Prostate gland (tissue), 2 donors: ENCODE results near the gene KDM4C. TPM values are rescaled to one million over a fixed set of nuclear protein-coding genes. Genes with fewer than 3 reads are reported as not detected.
A peak's percentile ranks its signal among the peaks of the same experiment; 100 is the strongest.

Experiments
- DNase-seq: peaks from one replicate; pipeline ENCODE4 v3.0.0-alpha.2; 2019; ENCODE audit warnings: low spot score
- H3K27ac ChIP-seq, 2 donors: fragments of 200-600 bp; sonication (generic); 2 replicates each; pipeline ENCODE4 v1.5.1; 2017 to 2019
- H3K27me3 ChIP-seq: fragments of 200-600 bp; sonication (generic); replicated peaks from 2 replicates; pipeline ENCODE4 v1.5.1; 2019; ENCODE audit not compliant: insufficient read depth
- H3K36me3 ChIP-seq, 2 donors: fragments of 200-600 bp; sonication (generic); 1 replicate in 1 of 2; 2 replicates in 1 of 2; pipeline versions ENCODE4 v1.5.1 to v1.8.1; 2017 to 2019
- H3K4me1 ChIP-seq: fragments of 200-600 bp; sonication (generic); replicated peaks from 2 replicates; pipeline ENCODE4 v1.5.1; 2019
- H3K4me3 ChIP-seq, 2 donors: fragments of 200-600 bp; sonication (generic); 2 replicates each; pipeline ENCODE4 v1.5.1; 2017 to 2019
- H3K9me3 ChIP-seq: fragments of 200-600 bp; sonication (generic); 2 replicates; pipeline ENCODE4 v1.5.1; 2017
- POLR2A ChIP-seq: fragments of 450-650 bp; IDR thresholded peaks from one replicate; pipeline ENCODE4 v1.6.1; 2016; ENCODE audit warnings: antibody characterized with exemption, mild to moderate bottlenecking
- POLR2AphosphoS5 ChIP-seq: sonication (generic); formaldehyde crosslinking; IDR thresholded peaks from one replicate; pipeline ENCODE4 v1.6.1; 2017; ENCODE audit warnings: antibody characterized with exemption
- WGBS: methylation state at CpG from one replicate; pipeline ENCODE4 v1.1.5; 2018; 5-methylcytosine and 5-hydroxymethylcytosine counted together
- intact Hi-C: fragments of 100-400 bp; cut with DNase I; formaldehyde crosslinking; loops from one replicate; pipeline ENCODE4 v1.14.2; 2022
- total RNA-seq, 2 donors: library from RNA; depleted of rRNA; stranded (reverse); fragments of >200 nt; gene quantifications; one replicate each; pipeline ENCODE4 v1.1.0, GENCODE V29; 2016
- TF ChIP-seq, protein P1 (sequence below), 4 experiments: fragments of 200-600 bp in 2 of 4; fragments of 450-650 bp in 2 of 4; sonication (generic) in 2 of 4; IDR thresholded peaks; 1 replicate in 3 of 4; 2 replicates in 1 of 4; pipeline ENCODE4 v1.5.1; 2016 to 2019; ENCODE audit warnings: antibody characterized with exemption in 4 of 4, mild to moderate bottlenecking in 2 of 4, moderate library complexity in 2 of 4

The KDM4C gene
- total RNA-seq, 2 donors from 2014 or later = 18.1 to 27.7 TPM

DNA sequence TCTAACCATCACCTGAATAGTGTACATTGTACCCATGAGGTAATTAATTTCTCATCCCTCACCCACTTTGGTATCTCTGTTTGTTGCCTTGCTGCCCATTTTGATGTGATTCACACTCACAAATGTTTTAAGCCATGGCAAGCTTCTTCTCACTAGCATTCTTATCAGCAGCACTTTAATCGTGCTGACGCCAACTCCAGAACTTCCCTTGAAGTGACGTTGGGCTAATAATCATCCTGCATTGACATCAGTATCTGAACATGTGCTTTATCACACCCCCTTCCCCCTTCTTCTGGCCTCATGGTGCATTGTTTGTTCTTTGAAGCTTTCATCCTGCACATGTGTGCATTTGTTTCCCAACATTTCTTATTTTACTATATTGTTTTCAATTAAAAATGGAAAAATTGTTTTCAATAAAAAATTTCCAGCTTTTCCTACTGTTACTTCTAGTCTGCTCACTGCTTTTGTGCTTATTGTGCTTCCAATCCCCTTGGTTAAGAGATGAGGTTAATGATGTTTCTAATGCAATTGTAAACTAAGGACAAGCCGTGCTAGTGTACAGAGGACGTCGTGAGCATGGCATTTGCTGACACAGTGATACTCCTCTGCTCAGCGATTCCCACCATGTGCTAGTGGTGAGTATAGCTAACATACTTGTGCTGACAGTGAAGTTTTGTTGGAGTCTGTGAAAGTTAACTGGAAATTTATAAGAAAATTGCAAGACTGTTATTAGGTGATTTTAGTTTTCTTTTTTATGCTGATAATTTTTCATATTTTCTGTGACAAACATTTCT is 238.5 kb downstream of the KDM4C start:
- H3K4me3 ChIP-seq = no peak overlapping the region
- no peaks in the 10 kb centered on the region for H3K36me3 ChIP-seq
- 74% methylated on average over 7 of the region's 7 CpGs for WGBS
- no peaks in the 10 kb centered on the region for H3K9me3 ChIP-seq
- no peaks in the 10 kb centered on the region for H3K27me3 ChIP-seq
- DNase-seq = no peak
- no peak overlapping the region for H3K27ac ChIP-seq
- intact Hi-C loops = no loop called here
- no peaks in the 10 kb centered on the region for H3K4me1 ChIP-seq
- no peak for TF ChIP-seq POLR2A
- TF ChIP-seq POLR2AphosphoS5 = peak; percentile 15

DNA sequence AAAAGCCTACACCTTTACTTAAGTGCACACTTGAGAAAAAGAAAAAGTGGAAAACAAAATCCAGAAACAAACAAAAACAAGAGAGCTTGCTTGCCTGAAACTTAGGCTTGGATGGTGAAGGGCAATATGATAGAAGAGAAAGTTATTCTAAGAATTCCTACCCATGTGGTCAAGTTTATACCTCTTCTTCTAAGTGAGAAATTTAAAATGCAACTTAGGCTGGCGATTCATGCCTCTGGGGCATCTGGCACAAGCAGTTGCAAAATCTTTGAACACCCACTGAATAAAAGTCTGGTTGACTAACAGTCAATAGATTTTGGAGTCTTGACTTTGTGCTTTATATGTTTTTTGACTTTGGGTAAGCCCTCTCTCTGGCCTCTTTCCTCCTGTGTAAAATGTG is 239.6 kb downstream of the KDM4C start:
- 82% methylated on average over 1 of the region's 1 CpG for WGBS
- H3K4me3 ChIP-seq = no peak overlapping the region
- H3K27me3 ChIP-seq = no peaks in the 10 kb centered on the region
- no peak overlapping the region for H3K27ac ChIP-seq
- intact Hi-C loops = no loop called here
- TF ChIP-seq POLR2AphosphoS5 = no peak
- TF ChIP-seq, protein P1, sequence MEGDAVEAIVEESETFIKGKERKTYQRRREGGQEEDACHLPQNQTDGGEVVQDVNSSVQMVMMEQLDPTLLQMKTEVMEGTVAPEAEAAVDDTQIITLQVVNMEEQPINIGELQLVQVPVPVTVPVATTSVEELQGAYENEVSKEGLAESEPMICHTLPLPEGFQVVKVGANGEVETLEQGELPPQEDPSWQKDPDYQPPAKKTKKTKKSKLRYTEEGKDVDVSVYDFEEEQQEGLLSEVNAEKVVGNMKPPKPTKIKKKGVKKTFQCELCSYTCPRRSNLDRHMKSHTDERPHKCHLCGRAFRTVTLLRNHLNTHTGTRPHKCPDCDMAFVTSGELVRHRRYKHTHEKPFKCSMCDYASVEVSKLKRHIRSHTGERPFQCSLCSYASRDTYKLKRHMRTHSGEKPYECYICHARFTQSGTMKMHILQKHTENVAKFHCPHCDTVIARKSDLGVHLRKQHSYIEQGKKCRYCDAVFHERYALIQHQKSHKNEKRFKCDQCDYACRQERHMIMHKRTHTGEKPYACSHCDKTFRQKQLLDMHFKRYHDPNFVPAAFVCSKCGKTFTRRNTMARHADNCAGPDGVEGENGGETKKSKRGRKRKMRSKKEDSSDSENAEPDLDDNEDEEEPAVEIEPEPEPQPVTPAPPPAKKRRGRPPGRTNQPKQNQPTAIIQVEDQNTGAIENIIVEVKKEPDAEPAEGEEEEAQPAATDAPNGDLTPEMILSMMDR (IDR thresholded peaks at IDR 0.05) = no peak
- no peaks in the 10 kb centered on the region for H3K4me1 ChIP-seq
- no peaks in the 10 kb centered on the region for H3K9me3 ChIP-seq
- DNase-seq = no peak
- H3K36me3 ChIP-seq = no peaks in the 10 kb centered on the region

DNA sequence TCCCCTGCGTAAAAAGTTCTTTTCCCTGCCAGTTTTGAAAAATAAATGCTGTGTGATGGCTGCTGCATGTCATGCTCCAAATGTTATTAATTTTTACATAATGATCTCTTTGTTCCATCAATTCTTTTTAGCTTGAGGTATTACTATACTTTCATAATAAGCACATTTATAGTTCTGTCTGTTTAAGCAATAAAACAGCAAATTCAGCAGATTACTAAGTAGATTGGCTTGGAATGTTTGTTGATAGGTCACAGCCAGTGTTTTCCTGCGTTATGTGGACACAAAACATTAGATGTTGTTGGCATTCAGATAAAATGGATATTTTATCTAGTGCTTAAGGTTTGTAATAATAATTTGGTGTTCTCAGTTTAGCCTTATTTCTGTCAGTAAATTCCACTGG is 242.0 kb downstream of the KDM4C start:
- H3K4me1 ChIP-seq = no peaks in the 10 kb centered on the region
- DNase-seq = no peak
- TF ChIP-seq POLR2A (no peak), POLR2AphosphoS5 (no peak)
- TF ChIP-seq, protein P1 (IDR thresholded peaks at IDR 0.05) = no peak
- no peak overlapping the region for H3K4me3 ChIP-seq
- no peaks in the 10 kb centered on the region for H3K36me3 ChIP-seq
- intact Hi-C loops = no loop called here
- H3K9me3 ChIP-seq = no peaks in the 10 kb centered on the region
- H3K27ac ChIP-seq = no peak overlapping the region
- WGBS = 35% methylated on average over 2 of the region's 2 CpGs
- no peaks in the 10 kb centered on the region for H3K27me3 ChIP-seq

DNA sequence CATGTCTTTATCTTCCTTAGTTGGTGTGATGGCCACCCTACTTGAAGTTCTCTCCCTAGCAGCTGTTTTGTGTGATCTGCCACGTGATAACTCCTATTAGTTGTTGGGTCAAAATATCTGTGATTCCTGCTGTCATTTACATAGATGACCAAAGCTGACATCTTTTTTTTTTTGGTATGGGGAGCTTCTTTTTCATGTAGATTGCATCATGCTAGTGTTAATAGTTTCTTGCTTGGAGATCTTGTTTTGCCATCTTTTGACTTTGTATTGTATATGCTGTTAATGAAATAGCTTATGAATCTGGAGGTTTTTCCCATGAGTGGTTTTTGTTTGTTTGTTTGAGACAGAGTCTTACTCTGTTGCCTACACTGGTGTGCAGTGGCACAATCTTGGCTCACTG is 243.8 kb downstream of the KDM4C start:
- intact Hi-C loops = no loop called here
- H3K36me3 ChIP-seq = no peaks in the 10 kb centered on the region
- TF ChIP-seq POLR2A (no peak), POLR2AphosphoS5 (no peak)
- TF ChIP-seq, protein P1 (IDR thresholded peaks at IDR 0.05) = no peak
- DNase-seq = no peak
- no peaks in the 10 kb centered on the region for H3K9me3 ChIP-seq
- no peaks in the 10 kb centered on the region for H3K4me1 ChIP-seq
- no peak overlapping the region for H3K4me3 ChIP-seq
- H3K27me3 ChIP-seq = no peaks in the 10 kb centered on the region
- WGBS = 84% methylated on average over 1 of the region's 1 CpG
- H3K27ac ChIP-seq = no peak overlapping the region

DNA sequence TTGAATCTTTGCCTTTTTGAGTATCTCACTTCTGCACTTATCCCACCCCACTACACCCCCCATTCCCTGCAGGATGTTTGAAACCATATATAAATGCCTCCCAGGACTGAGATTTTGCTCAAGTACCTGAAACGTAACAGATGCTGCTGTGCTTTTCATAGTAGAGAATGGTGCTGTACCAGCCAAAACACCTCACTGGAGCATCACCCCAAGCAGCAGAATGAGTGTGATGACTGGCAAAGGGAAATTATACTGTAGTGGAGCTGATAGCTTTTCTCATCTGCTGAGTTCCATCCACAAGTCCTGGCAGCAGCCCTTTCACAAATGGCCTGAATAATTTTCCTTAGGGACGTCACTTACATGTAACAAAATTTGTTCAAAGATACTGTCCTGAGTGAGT is 246.1 kb downstream of the KDM4C start:
- TF ChIP-seq, protein P1 (IDR thresholded peaks at IDR 0.05) = no peak
- no peak for TF ChIP-seq POLR2A
- no peak for TF ChIP-seq POLR2AphosphoS5
- H3K4me1 ChIP-seq = no peaks in the 10 kb centered on the region
- DNase-seq = no peak
- H3K4me3 ChIP-seq = no peak overlapping the region
- intact Hi-C loops = no loop called here
- WGBS = 88% methylated on average over 2 of the region's 2 CpGs
- H3K9me3 ChIP-seq = no peaks in the 10 kb centered on the region
- H3K27ac ChIP-seq = no peak overlapping the region
- H3K36me3 ChIP-seq = no peaks in the 10 kb centered on the region
- no peaks in the 10 kb centered on the region for H3K27me3 ChIP-seq
